ENCODE results near the gene TMEM125.

The TMEM125 gene

GRCh38 chr1:43312212-43312623 is 42.4 kb downstream of the TMEM125 start:
- DNase-seq = no peak
- ATAC-seq = no peak

GRCh38 chr1:43312663-43313515 is 43.1 kb downstream of the TMEM125 start:
- ATAC-seq (no peak), DNase-seq (no peak)

GRCh38 chr1:43313771-43314170 is 44.0 kb downstream of the TMEM125 start:
- DNase-seq (no peak), ATAC-seq (no peak)

- no peak for DNase-seq
- ATAC-seq = no peak
Measured at GRCh38 chr1:43314233-43314632, 44.5 kb downstream of the TMEM125 start.

- no peak for ATAC-seq
Measured at GRCh38 chr1:43315481-43315880, 45.7 kb downstream of the TMEM125 start.

GRCh38 chr1:43315963-43316737 is 46.4 kb downstream of the TMEM125 start:
- no peak for ATAC-seq
- DNase-seq = no peak

More at GRCh38 chr1:43315481-43315880, 45.7 kb downstream of the TMEM125 start:
- DNase-seq = no peak

- DNase-seq = no peak
- no peak for ATAC-seq
Measured at GRCh38 chr1:43316738-43317520, 47.1 kb downstream of the TMEM125 start.

GRCh38 chr1:43317817-43318471 is 48.2 kb downstream of the TMEM125 start:
- peak; percentile 37 for ATAC-seq
- DNase-seq = no peak

GRCh38 chr1:43318831-43319230 is 49.0 kb downstream of the TMEM125 start:
- no peak for DNase-seq
- ATAC-seq = no peak

- DNase-seq (no peak), ATAC-seq (no peak)
Measured at GRCh38 chr1:43319288-43319687, 49.5 kb downstream of the TMEM125 start.

- DNase-seq = no peak
Measured at GRCh38 chr1:43319766-43320165, 50.0 kb downstream of the TMEM125 start.

GRCh38 chr1:43321331-43321891 is 51.6 kb downstream of the TMEM125 start:
- ATAC-seq = no peak
- no peak for DNase-seq

More at GRCh38 chr1:43319766-43320165, 50.0 kb downstream of the TMEM125 start:
- ATAC-seq = no peak

- DNase-seq (no peak), ATAC-seq (no peak)
Measured at GRCh38 chr1:43322506-43322905, 52.7 kb downstream of the TMEM125 start.
